Fibroblast of the aortic adventitia (primary cell): ENCODE results near the gene CTCFL. TPM values are rescaled to one million over a fixed set of nuclear protein-coding genes. Genes with fewer than 3 reads are reported as not detected.

Experiments
- DNase-seq: peaks from one replicate; pipeline ENCODE4 v3.0.0-alpha.2; 2010; ENCODE audit warnings: low read depth
- H3K4me3 ChIP-seq: 2 replicates; pipeline ENCODE4 v1.5.1; 2011; ENCODE audit warnings: low read depth, mild to moderate bottlenecking, control low read depth, low read length, moderate library complexity
- CTCF ChIP-seq: IDR thresholded peaks from 2 replicates; pipeline ENCODE4 v1.5.1; 2011; ENCODE audit warnings: mild to moderate bottlenecking, low read length, control low read depth, inconsistent platforms; ENCODE audit not compliant: insufficient read depth
- total RNA-seq: library from RNA; depleted of rRNA; stranded (reverse); fragments of >200 nt; gene quantifications from 2 replicates; pipeline ENCODE4 v1.2.3, GENCODE V29; 2012; ENCODE audit warnings: low replicate concordance

CTCFL gene
- total RNA-seq, 1 donor: not detected

GRCh38 chr20:57451431-57451794 lies 73.5 kb downstream of the CTCFL start:
- no peak overlapping the region for H3K4me3 ChIP-seq
- no peak for TF ChIP-seq CTCF
- DNase-seq: no peak

GRCh38 chr20:57450931-57451330 lies 74.0 kb downstream of the CTCFL start:
- no peak overlapping the region for H3K4me3 ChIP-seq
- no peak for TF ChIP-seq CTCF
- no peak for DNase-seq

- no peak overlapping the region for H3K4me3 ChIP-seq
- peak; percentile 41 for DNase-seq
- TF ChIP-seq CTCF: no peak
Observed at GRCh38 chr20:57450419-57450818, 74.5 kb downstream of the CTCFL start.

- H3K4me3 ChIP-seq: no peak overlapping the region
- no peak for DNase-seq
- TF ChIP-seq CTCF: no peak
Observed at GRCh38 chr20:57449398-57450354, 75.3 kb downstream of the CTCFL start.

- H3K4me3 ChIP-seq: no peak overlapping the region
- DNase-seq: no peak
- no peak for TF ChIP-seq CTCF
Observed at GRCh38 chr20:57448764-57449354, 76.1 kb downstream of the CTCFL start.

Other genes with a start within 250 kb of the CTCFL start
- gene SPO11, start 195.3 kb downstream of the CTCFL start, total RNA-seq: not detected in 2 replicates
- 24.8 and 26.9 TPM in 2 replicates for gene RAE1, start 173.9 kb downstream of the CTCFL start, total RNA-seq
- gene RBM38, start 133.7 kb downstream of the CTCFL start, total RNA-seq: 2.0 and 6.1 TPM in 2 replicates
- gene PCK1, start 36.0 kb upstream of the CTCFL start, total RNA-seq: not detected in 2 replicates
- gene ZBP1, start 95.3 kb upstream of the CTCFL start, total RNA-seq: not detected in 2 replicates
- 1.4 and 1.6 TPM in 2 replicates for gene PMEPA1, start 184.9 kb upstream of the CTCFL start, total RNA-seq